Measurements from ENCODE around the gene IGSF8. TPM values are rescaled to one million over a fixed set of nuclear protein-coding genes. Genes with fewer than 3 reads are reported as not detected.

The IGSF8 gene
- total and polyA plus RNA-seq, 2 donors (not counting 1 experiment from before 2014, with no cell fraction given) = 6.5 to 24.4 TPM

GRCh38 chr1:160122978-160123495, 24.6 kb upstream of the IGSF8 start:
- Histone ChIP-seq H2AFZ (ENCODE audit: low read length) (no peak overlapping the region), H3K36me3 (ENCODE audit: control insufficient read depth, insufficient read depth, low read length) (no peaks in the 10 kb centered on the region), H3K27me3 (ENCODE audit: control insufficient read depth, insufficient read depth, low read length) (peaks cover 13% of the 10 kb centered on the region), H4K20me1 (ENCODE audit: control insufficient read depth, extremely low read depth, insufficient read depth, low read length) (no peaks in the 10 kb centered on the region), H3K79me2 (ENCODE audit: control insufficient read depth, insufficient read depth, low read length) (no peaks in the 10 kb centered on the region), H3K9ac (ENCODE audit: insufficient read depth, low read length) (no peak overlapping the region), H3K4me2 (ENCODE audit: extremely low read depth, insufficient read depth, low read length) (no peak overlapping the region), H3K27ac (ENCODE audit: insufficient read depth, low read length) (no peak overlapping the region), H3K9me3 (ENCODE audit: control insufficient read depth, insufficient read depth, low read depth, low read length) (no peaks in the 10 kb centered on the region), H3K4me3 (replicated peaks in 1 of 4; ENCODE audit: control extremely low read depth in 1 of 4, insufficient read depth in 1 of 4, low read depth in 3 of 4, low read length in 4 of 4) (no peak overlapping the region), H3K4me1 (ENCODE audit: control insufficient read depth, extremely low read depth, insufficient read depth, low read length) (peaks cover 4% of the 10 kb centered on the region)
- DNase-seq (ENCODE audit: low read depth in 2 of 2) = no peak
- no peak for TF ChIP-seq EZH2 (IDR thresholded peaks at IDR 0.05; ENCODE audit: low read length, missing control alignments)
- no peak for TF ChIP-seq CTCF (conservative IDR thresholded peaks at IDR 0.05 in 1 of 2, IDR thresholded peaks at IDR 0.05 in 1 of 2; ENCODE audit: low read depth in 1 of 2, low read length in 2 of 2)

GRCh38 chr1:160121388-160121787, 23.0 kb upstream of the IGSF8 start:
- Histone ChIP-seq H3K79me2 (ENCODE audit: control insufficient read depth, insufficient read depth, low read length) (no peaks in the 10 kb centered on the region), H3K36me3 (ENCODE audit: control insufficient read depth, insufficient read depth, low read length) (no peaks in the 10 kb centered on the region), H3K4me1 (ENCODE audit: control insufficient read depth, extremely low read depth, insufficient read depth, low read length) (peaks cover 4% of the 10 kb centered on the region), H3K4me2 (ENCODE audit: extremely low read depth, insufficient read depth, low read length) (no peak overlapping the region), H3K27me3 (ENCODE audit: control insufficient read depth, insufficient read depth, low read length) (peaks cover 20% of the 10 kb centered on the region), H3K9me3 (ENCODE audit: control insufficient read depth, insufficient read depth, low read depth, low read length) (no peaks in the 10 kb centered on the region), H4K20me1 (ENCODE audit: control insufficient read depth, extremely low read depth, insufficient read depth, low read length) (no peaks in the 10 kb centered on the region), H3K4me3 (replicated peaks in 1 of 4; ENCODE audit: control extremely low read depth in 1 of 4, insufficient read depth in 1 of 4, low read depth in 3 of 4, low read length in 4 of 4) (no peak overlapping the region), H3K27ac (ENCODE audit: insufficient read depth, low read length) (no peak overlapping the region), H3K9ac (ENCODE audit: insufficient read depth, low read length) (no peak overlapping the region), H2AFZ (ENCODE audit: low read length) (no peak overlapping the region)
- DNase-seq (ENCODE audit: low read depth in 2 of 2) = no peak
- TF ChIP-seq EZH2 (IDR thresholded peaks at IDR 0.05; ENCODE audit: low read length, missing control alignments) (no peak), CTCF (conservative IDR thresholded peaks at IDR 0.05 in 1 of 2, IDR thresholded peaks at IDR 0.05 in 1 of 2; ENCODE audit: low read depth in 1 of 2, low read length in 2 of 2) (no peak)

- H2AFZ ChIP-seq (ENCODE audit: low read length) = no peak overlapping the region
- no peak overlapping the region for H3K9ac ChIP-seq (ENCODE audit: insufficient read depth, low read length)
- H3K4me2 ChIP-seq (ENCODE audit: extremely low read depth, insufficient read depth, low read length) = no peak overlapping the region
- no peak overlapping the region for H3K4me3 ChIP-seq (replicated peaks in 1 of 4; ENCODE audit: control extremely low read depth in 1 of 4, insufficient read depth in 1 of 4, low read depth in 3 of 4, low read length in 4 of 4)
- TF ChIP-seq CTCF (conservative IDR thresholded peaks at IDR 0.05 in 1 of 2, IDR thresholded peaks at IDR 0.05 in 1 of 2; ENCODE audit: low read depth in 1 of 2, low read length in 2 of 2) = no peak
- no peak for TF ChIP-seq EZH2 (IDR thresholded peaks at IDR 0.05; ENCODE audit: low read length, missing control alignments)
- H3K27ac ChIP-seq (ENCODE audit: insufficient read depth, low read length) = no peak overlapping the region
- no peaks in the 10 kb centered on the region for H3K79me2 ChIP-seq (ENCODE audit: control insufficient read depth, insufficient read depth, low read length)
- DNase-seq (ENCODE audit: low read depth in 2 of 2) = no peak
- no peaks in the 10 kb centered on the region for H3K36me3 ChIP-seq (ENCODE audit: control insufficient read depth, insufficient read depth, low read length)
- H3K4me1 ChIP-seq (ENCODE audit: control insufficient read depth, extremely low read depth, insufficient read depth, low read length) = peaks cover 4% of the 10 kb centered on the region
- no peaks in the 10 kb centered on the region for H4K20me1 ChIP-seq (ENCODE audit: control insufficient read depth, extremely low read depth, insufficient read depth, low read length)
- peaks cover 25% of the 10 kb centered on the region for H3K27me3 ChIP-seq (ENCODE audit: control insufficient read depth, insufficient read depth, low read length)
- no peaks in the 10 kb centered on the region for H3K9me3 ChIP-seq (ENCODE audit: control insufficient read depth, insufficient read depth, low read depth, low read length)
Measured at GRCh38 chr1:160120797-160121196, 22.4 kb upstream of the IGSF8 start.

Measured in fibroblast of lung (primary cell).